ENCODE measurements around the gene EFR3B.

DNA sequence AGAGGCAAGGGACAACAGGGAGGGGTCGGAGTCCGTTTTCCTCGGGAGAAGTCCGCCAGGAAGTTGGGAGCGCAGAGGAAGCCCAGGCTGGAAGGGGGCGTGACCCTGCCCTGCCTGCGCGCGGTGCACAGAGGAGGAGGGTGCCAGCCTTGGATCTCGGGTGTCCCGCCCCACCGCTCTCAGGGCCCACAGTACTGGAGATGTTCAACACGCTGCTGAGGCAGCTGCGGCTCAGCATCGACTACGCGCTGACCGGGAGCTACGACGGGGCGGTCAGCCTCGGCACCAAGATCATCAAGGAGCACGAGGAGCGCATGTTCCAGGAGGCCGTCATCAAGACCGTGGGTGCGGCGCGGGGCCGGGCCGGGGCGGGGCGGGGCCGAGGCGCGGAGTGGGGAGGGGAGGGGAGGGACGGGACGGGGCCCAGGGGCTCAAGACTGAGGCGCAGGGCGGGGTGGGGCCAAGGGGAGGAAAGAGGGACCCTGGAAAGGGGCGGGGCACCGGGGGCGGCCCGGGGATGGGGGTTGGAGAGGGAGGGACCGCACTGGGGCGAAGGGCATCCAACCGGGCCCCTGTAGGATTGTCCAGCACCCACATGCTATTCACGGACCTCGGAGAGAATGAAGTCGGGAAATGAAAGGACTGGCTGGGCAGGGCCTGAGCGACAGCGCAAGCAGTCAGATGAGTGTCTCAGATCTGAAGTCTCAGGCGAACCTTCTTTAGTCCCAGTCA is 89.9 kb downstream of the EFR3B start:
- TF ChIP-seq POLR2A (IDR thresholded peaks at IDR 0.05; ENCODE audit: low read depth, low read length) (no peak), MXI1 (IDR thresholded peaks at IDR 0.05; ENCODE audit: borderline replicate concordance, low read depth, low read length) (no peak), RFX5 (IDR thresholded peaks at IDR 0.05; ENCODE audit: low read depth, low read length) (no peak), MAZ (IDR thresholded peaks at IDR 0.05; ENCODE audit: borderline replicate concordance, low read depth, low read length) (no peak)
- TF ChIP-seq, protein P1, sequence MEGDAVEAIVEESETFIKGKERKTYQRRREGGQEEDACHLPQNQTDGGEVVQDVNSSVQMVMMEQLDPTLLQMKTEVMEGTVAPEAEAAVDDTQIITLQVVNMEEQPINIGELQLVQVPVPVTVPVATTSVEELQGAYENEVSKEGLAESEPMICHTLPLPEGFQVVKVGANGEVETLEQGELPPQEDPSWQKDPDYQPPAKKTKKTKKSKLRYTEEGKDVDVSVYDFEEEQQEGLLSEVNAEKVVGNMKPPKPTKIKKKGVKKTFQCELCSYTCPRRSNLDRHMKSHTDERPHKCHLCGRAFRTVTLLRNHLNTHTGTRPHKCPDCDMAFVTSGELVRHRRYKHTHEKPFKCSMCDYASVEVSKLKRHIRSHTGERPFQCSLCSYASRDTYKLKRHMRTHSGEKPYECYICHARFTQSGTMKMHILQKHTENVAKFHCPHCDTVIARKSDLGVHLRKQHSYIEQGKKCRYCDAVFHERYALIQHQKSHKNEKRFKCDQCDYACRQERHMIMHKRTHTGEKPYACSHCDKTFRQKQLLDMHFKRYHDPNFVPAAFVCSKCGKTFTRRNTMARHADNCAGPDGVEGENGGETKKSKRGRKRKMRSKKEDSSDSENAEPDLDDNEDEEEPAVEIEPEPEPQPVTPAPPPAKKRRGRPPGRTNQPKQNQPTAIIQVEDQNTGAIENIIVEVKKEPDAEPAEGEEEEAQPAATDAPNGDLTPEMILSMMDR (conservative IDR thresholded peaks at IDR 0.05; ENCODE audit: low read depth, low read length), result no peak

Measured in IMR-90 (cell line).